ENCODE measurements around the gene ARHGAP24. TPM values are rescaled to one million over a fixed set of nuclear protein-coding genes. Genes with fewer than 3 reads are reported as not detected.

The ARHGAP24 gene
- total and polyA plus RNA-seq, 2 donors from 2014 or later, result 78.1 to 94.7 TPM

- intact Hi-C loops (cut with DNase I), result no loop called here
- Histone ChIP-seq H3K27me3 (ENCODE audit: control insufficient read depth, insufficient read depth, low read length) (no peaks in the 10 kb centered on the region), H3K27ac (ENCODE audit: low read depth in 2 of 2, low read length in 2 of 2) (no peak overlapping the region), H3K9ac (ENCODE audit: low read length in 3 of 3) (no peak overlapping the region), H3K9me3 (ENCODE audit: control insufficient read depth in 2 of 3, insufficient read depth in 1 of 3, low read length in 3 of 3) (no peaks in the 10 kb centered on the region), H3K4me3 (ENCODE audit: low read length in 3 of 3) (no peak overlapping the region), H3K4me1 (ENCODE audit: control insufficient read depth in 2 of 3, insufficient read depth in 2 of 3, low read depth in 1 of 3, low read length in 3 of 3) (no peaks in the 10 kb centered on the region), H3K36me3 (ENCODE audit: control insufficient read depth in 2 of 3, insufficient read depth in 3 of 3, low read length in 3 of 3) (no peaks in the 10 kb centered on the region)
- FAIRE-seq (no peak), DNase-seq (no peak)
- no peak for TF ChIP-seq CTCF (IDR thresholded peaks at IDR 0.05; ENCODE audit: borderline replicate concordance, extremely low read depth, insufficient read depth)
These were observed 259.5 kb downstream of the ARHGAP24 start for GRCh38 chr4:85734424-85734831.

GRCh38 chr4:85736571-85736970, 261.6 kb downstream of the ARHGAP24 start:
- no peak overlapping the region for H3K4me3 ChIP-seq (ENCODE audit: low read length in 3 of 3)
- no peaks in the 10 kb centered on the region for H3K9me3 ChIP-seq (ENCODE audit: control insufficient read depth in 2 of 3, insufficient read depth in 1 of 3, low read length in 3 of 3)
- DNase-seq (no peak), FAIRE-seq (no peak)
- H3K9ac ChIP-seq (ENCODE audit: low read length in 3 of 3), result no peak overlapping the region
- H3K27ac ChIP-seq (ENCODE audit: low read depth in 2 of 2, low read length in 2 of 2), result no peak overlapping the region
- no peaks in the 10 kb centered on the region for H3K36me3 ChIP-seq (ENCODE audit: control insufficient read depth in 2 of 3, insufficient read depth in 3 of 3, low read length in 3 of 3)
- no peak for TF ChIP-seq CTCF (IDR thresholded peaks at IDR 0.05; ENCODE audit: borderline replicate concordance, extremely low read depth, insufficient read depth)
- H3K4me1 ChIP-seq (ENCODE audit: control insufficient read depth in 2 of 3, insufficient read depth in 2 of 3, low read depth in 1 of 3, low read length in 3 of 3), result no peaks in the 10 kb centered on the region
- intact Hi-C loops (cut with DNase I), result no loop called here
- no peaks in the 10 kb centered on the region for H3K27me3 ChIP-seq (ENCODE audit: control insufficient read depth, insufficient read depth, low read length)

GRCh38 chr4:85737254-85737653, 262.3 kb downstream of the ARHGAP24 start:
- H3K4me1 ChIP-seq (ENCODE audit: control insufficient read depth in 2 of 3, insufficient read depth in 2 of 3, low read depth in 1 of 3, low read length in 3 of 3), result no peaks in the 10 kb centered on the region
- H3K4me3 ChIP-seq (ENCODE audit: low read length in 3 of 3), result no peak overlapping the region
- H3K9ac ChIP-seq (ENCODE audit: low read length in 3 of 3), result no peak overlapping the region
- no peak for TF ChIP-seq CTCF (IDR thresholded peaks at IDR 0.05; ENCODE audit: borderline replicate concordance, extremely low read depth, insufficient read depth)
- H3K27me3 ChIP-seq (ENCODE audit: control insufficient read depth, insufficient read depth, low read length), result no peaks in the 10 kb centered on the region
- H3K36me3 ChIP-seq (ENCODE audit: control insufficient read depth in 2 of 3, insufficient read depth in 3 of 3, low read length in 3 of 3), result no peaks in the 10 kb centered on the region
- intact Hi-C loops (cut with DNase I), result no loop called here
- H3K27ac ChIP-seq (ENCODE audit: low read depth in 2 of 2, low read length in 2 of 2), result no peak overlapping the region
- no peaks in the 10 kb centered on the region for H3K9me3 ChIP-seq (ENCODE audit: control insufficient read depth in 2 of 3, insufficient read depth in 1 of 3, low read length in 3 of 3)
- FAIRE-seq, result no peak
- no peak for DNase-seq

GRCh38 chr4:85738721-85739120, 263.8 kb downstream of the ARHGAP24 start:
- Histone ChIP-seq H3K4me3 (ENCODE audit: low read length in 3 of 3) (no peak overlapping the region), H3K9ac (ENCODE audit: low read length in 3 of 3) (no peak overlapping the region), H3K4me1 (ENCODE audit: control insufficient read depth in 2 of 3, insufficient read depth in 2 of 3, low read depth in 1 of 3, low read length in 3 of 3) (no peaks in the 10 kb centered on the region), H3K27ac (ENCODE audit: low read depth in 2 of 2, low read length in 2 of 2) (no peak overlapping the region), H3K36me3 (ENCODE audit: control insufficient read depth in 2 of 3, insufficient read depth in 3 of 3, low read length in 3 of 3) (no peaks in the 10 kb centered on the region), H3K27me3 (ENCODE audit: control insufficient read depth, insufficient read depth, low read length) (no peaks in the 10 kb centered on the region), H3K9me3 (ENCODE audit: control insufficient read depth in 2 of 3, insufficient read depth in 1 of 3, low read length in 3 of 3) (no peaks in the 10 kb centered on the region)
- intact Hi-C loops (cut with DNase I), result no loop called here
- DNase-seq (no peak), FAIRE-seq (no peak)
- no peak for TF ChIP-seq CTCF (IDR thresholded peaks at IDR 0.05; ENCODE audit: borderline replicate concordance, extremely low read depth, insufficient read depth)
